Measurements from ENCODE around the gene RECK.
"Not testable (repeated sequence)": the region's sequence is repeated elsewhere in the genome, so short reads cannot be mapped to it uniquely, and the experiment has no call there.

The RECK gene

GRCh38 chr9:36074870-36075532 is 38.3 kb downstream of the RECK start:
- Mint-ChIP-seq H3K27me3 (no peaks in the 10 kb centered on the region), H3K36me3 (ENCODE audit: low read depth) (peaks cover 7% of the 10 kb centered on the region), H3K4me3 (no peak overlapping the region), H3K9me3 (no peaks in the 10 kb centered on the region), H3K27ac (no peak overlapping the region), H3K4me1 (ENCODE audit: low read depth) (no peaks in the 10 kb centered on the region)

DNA sequence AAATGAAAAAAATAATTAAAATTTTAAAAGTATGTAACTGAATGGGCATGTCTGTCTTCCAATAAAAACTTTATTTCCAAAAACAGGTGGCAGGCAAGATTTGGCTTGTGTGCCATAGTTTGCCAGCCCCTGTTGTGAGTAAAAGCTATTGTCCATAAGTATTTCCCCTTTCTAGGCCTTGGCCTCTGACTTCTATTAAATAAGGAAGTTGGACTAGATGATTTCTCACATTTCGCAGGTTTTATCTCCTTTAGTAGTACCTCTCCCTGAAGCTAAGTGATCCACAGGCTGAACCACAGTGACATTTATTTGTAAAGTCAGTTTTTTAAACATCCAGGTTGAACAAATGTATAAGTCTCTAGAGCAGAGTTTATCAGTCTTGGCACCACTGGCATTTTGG is 41.3 kb downstream of the RECK start:
- Mint-ChIP-seq H3K27me3 (no peaks in the 10 kb centered on the region), H3K4me3 (no peak overlapping the region), H3K4me1 (ENCODE audit: low read depth) (no peaks in the 10 kb centered on the region), H3K36me3 (ENCODE audit: low read depth) (peaks cover 7% of the 10 kb centered on the region), H3K27ac (no peak overlapping the region), H3K9me3 (no peaks in the 10 kb centered on the region)

DNA sequence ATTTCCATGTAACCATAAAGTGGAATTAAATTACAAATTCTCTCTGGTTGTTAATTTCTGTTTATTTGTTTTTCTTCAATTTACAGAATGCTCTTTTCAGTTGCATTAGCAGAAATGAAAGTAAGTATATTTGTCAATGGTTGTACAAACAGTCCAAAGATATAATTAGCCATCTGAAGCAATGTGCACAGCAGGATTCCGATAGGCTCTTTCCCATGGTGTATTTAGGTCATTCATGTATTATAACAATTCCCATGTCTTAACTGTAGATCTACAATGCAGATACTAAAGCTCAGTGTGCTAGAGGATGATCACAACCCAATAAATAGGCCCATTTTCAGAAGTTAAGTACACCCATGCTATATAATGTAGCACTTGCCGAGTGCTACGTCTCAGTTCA is 43.8 kb downstream of the RECK start:
- Mint-ChIP-seq H3K36me3 (ENCODE audit: low read depth) (peaks cover 5% of the 10 kb centered on the region), H3K4me1 (ENCODE audit: low read depth) (no peaks in the 10 kb centered on the region), H3K27ac (no peak overlapping the region), H3K4me3 (no peak overlapping the region), H3K27me3 (no peaks in the 10 kb centered on the region), H3K9me3 (no peaks in the 10 kb centered on the region)

DNA sequence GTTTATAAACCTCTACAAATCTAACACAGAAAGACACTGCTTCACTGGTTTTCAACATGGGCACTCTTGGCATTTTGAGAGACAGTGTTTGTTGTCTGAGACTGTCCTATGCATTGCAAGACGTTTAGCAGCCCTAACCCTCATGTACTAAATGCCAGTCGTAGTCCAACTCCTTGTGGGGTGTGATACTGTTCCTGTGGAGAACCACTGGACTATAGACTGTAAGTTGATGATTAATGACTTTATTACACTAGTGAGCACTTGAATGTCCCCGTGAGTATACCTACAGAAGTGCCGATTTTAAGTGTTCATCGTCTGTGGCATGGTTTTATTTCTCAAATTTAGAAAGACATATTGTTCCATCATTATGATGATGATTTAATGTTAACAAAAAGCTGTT is 46.2 kb downstream of the RECK start:
- no peak overlapping the region for H3K4me3 Mint-ChIP-seq

DNA sequence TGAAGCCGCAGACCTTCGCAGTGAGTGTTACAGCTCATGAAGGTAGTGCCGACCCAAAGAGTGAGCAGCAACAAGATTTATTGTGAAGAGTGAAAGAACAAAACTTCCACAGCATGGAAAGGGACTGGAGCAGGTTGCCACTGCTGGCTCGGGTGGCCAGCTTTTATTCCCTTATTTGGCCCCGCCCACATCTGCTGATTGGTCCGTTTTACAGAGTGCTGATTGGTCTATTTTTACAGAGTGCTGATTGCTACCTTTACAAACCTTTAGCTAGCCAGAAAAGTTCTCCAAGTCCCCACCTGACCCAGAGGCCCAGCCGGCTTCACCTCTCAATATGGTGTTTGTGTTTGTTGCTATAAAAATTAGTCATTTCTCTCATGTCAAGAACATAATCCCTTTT is 49.7 kb downstream of the RECK start:
- Mint-ChIP-seq H3K27ac (peak overlapping the region; percentile 49), H3K4me3 (no peak overlapping the region), H3K4me1 (ENCODE audit: low read depth) (peaks cover under 1% of the 10 kb centered on the region), H3K27me3 (no peaks in the 10 kb centered on the region), H3K9me3 (no peaks in the 10 kb centered on the region), H3K36me3 (ENCODE audit: low read depth) (peaks cover 9% of the 10 kb centered on the region)

More for the DNA sequence above, 46.2 kb downstream of the RECK start:
- Mint-ChIP-seq H3K9me3 (no peaks in the 10 kb centered on the region), H3K36me3 (ENCODE audit: low read depth) (peaks cover 9% of the 10 kb centered on the region), H3K27ac (no peak overlapping the region), H3K4me1 (ENCODE audit: low read depth) (no peaks in the 10 kb centered on the region), H3K27me3 (no peaks in the 10 kb centered on the region)

DNA sequence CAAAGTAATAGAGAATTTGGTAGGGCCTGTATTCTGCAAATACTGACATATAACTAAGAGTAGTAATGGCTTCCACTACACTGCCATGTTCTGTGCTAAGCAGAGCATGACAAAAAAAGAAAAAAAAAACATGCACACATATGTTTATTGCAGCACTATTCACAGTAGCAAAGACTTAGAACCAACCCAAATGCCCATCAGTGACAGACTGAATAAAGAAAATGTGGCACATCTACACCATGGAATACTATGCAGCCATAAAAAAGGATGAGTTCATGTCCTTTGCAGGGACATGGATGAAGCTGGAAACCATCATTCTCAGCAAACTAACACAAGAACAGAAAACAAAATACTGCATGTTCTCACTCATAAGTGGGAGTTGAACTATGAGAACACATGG is 50.3 kb downstream of the RECK start:
- peaks cover 14% of the 10 kb centered on the region for H3K36me3 Mint-ChIP-seq (ENCODE audit: low read depth)
- not testable (repeated sequence) for H3K9me3 Mint-ChIP-seq; H3K27ac Mint-ChIP-seq; H3K27me3 Mint-ChIP-seq; H3K4me1 Mint-ChIP-seq (ENCODE audit: low read depth); H3K4me3 Mint-ChIP-seq

- H3K36me3 Mint-ChIP-seq (ENCODE audit: low read depth) = peaks cover 16% of the 10 kb centered on the region
- no peak overlapping the region for H3K27ac Mint-ChIP-seq
- no peak overlapping the region for H3K4me3 Mint-ChIP-seq
- peaks cover 5% of the 10 kb centered on the region for H3K9me3 Mint-ChIP-seq
- no peaks in the 10 kb centered on the region for H3K27me3 Mint-ChIP-seq
- H3K4me1 Mint-ChIP-seq (ENCODE audit: low read depth) = peaks cover 16% of the 10 kb centered on the region
These were observed 51.3 kb downstream of the RECK start for GRCh38 chr9:36088020-36088419.

GRCh38 chr9:36091026-36091953 is 54.6 kb downstream of the RECK start:
- Mint-ChIP-seq H3K9me3 (peaks cover 5% of the 10 kb centered on the region), H3K27me3 (no peaks in the 10 kb centered on the region), H3K4me3 (no peak overlapping the region), H3K36me3 (ENCODE audit: low read depth) (peaks cover 16% of the 10 kb centered on the region), H3K27ac (no peak overlapping the region), H3K4me1 (ENCODE audit: low read depth) (peaks cover 23% of the 10 kb centered on the region)

- H3K4me3 Mint-ChIP-seq = no peak overlapping the region
- peaks cover 5% of the 10 kb centered on the region for H3K9me3 Mint-ChIP-seq
- H3K27me3 Mint-ChIP-seq = no peaks in the 10 kb centered on the region
- peaks cover 23% of the 10 kb centered on the region for H3K4me1 Mint-ChIP-seq (ENCODE audit: low read depth)
- H3K36me3 Mint-ChIP-seq (ENCODE audit: low read depth) = peaks cover 10% of the 10 kb centered on the region
- H3K27ac Mint-ChIP-seq = no peak overlapping the region
These were observed 55.3 kb downstream of the RECK start for GRCh38 chr9:36092014-36092413.

- H3K4me1 Mint-ChIP-seq (ENCODE audit: low read depth) = peaks cover 23% of the 10 kb centered on the region
- no peaks in the 10 kb centered on the region for H3K27me3 Mint-ChIP-seq
- H3K9me3 Mint-ChIP-seq = peaks cover 5% of the 10 kb centered on the region
- H3K4me3 Mint-ChIP-seq = no peak overlapping the region
- peaks cover 7% of the 10 kb centered on the region for H3K36me3 Mint-ChIP-seq (ENCODE audit: low read depth)
- peak overlapping the region; percentile 83 for H3K27ac Mint-ChIP-seq
These were observed 55.9 kb downstream of the RECK start for GRCh38 chr9:36092509-36093215.

- Mint-ChIP-seq H3K36me3 (ENCODE audit: low read depth) (peaks cover 7% of the 10 kb centered on the region), H3K27ac (no peak overlapping the region), H3K4me1 (ENCODE audit: low read depth) (peaks cover 23% of the 10 kb centered on the region), H3K27me3 (no peaks in the 10 kb centered on the region), H3K9me3 (peaks cover 5% of the 10 kb centered on the region), H3K4me3 (no peak overlapping the region)
These were observed 56.7 kb downstream of the RECK start for GRCh38 chr9:36093384-36093783.

DNA sequence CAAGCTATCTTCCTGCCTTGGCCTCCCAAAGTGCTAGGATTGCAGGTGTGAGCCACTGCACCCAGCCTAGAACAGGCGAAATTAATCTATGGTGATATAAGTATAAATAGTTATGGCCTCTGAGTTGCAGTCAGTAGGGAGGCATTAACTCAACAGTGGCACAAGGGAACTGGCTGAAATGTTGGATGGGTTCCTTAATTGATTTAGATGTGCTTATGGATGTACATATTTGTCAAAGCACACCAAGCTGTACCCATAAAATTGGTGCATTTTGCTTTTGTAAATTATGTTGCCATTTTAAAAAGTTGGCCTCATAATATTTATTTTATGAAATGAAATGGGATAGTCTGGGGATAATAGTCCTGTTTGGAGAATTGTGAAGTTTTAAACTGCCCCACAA is 63.0 kb downstream of the RECK start:
- Mint-ChIP-seq H3K27ac (no peak overlapping the region), H3K9me3 (no peaks in the 10 kb centered on the region), H3K4me3 (no peak overlapping the region), H3K4me1 (ENCODE audit: low read depth) (no peaks in the 10 kb centered on the region), H3K36me3 (ENCODE audit: low read depth) (no peaks in the 10 kb centered on the region), H3K27me3 (no peaks in the 10 kb centered on the region)

GRCh38 chr9:36100532-36100931 is 63.8 kb downstream of the RECK start:
- no peaks in the 10 kb centered on the region for H3K36me3 Mint-ChIP-seq (ENCODE audit: low read depth)
- H3K27ac Mint-ChIP-seq = no peak overlapping the region
- H3K27me3 Mint-ChIP-seq = no peaks in the 10 kb centered on the region
- H3K4me1 Mint-ChIP-seq (ENCODE audit: low read depth) = no peaks in the 10 kb centered on the region
- H3K4me3 Mint-ChIP-seq = no peak overlapping the region
- no peaks in the 10 kb centered on the region for H3K9me3 Mint-ChIP-seq

DNA sequence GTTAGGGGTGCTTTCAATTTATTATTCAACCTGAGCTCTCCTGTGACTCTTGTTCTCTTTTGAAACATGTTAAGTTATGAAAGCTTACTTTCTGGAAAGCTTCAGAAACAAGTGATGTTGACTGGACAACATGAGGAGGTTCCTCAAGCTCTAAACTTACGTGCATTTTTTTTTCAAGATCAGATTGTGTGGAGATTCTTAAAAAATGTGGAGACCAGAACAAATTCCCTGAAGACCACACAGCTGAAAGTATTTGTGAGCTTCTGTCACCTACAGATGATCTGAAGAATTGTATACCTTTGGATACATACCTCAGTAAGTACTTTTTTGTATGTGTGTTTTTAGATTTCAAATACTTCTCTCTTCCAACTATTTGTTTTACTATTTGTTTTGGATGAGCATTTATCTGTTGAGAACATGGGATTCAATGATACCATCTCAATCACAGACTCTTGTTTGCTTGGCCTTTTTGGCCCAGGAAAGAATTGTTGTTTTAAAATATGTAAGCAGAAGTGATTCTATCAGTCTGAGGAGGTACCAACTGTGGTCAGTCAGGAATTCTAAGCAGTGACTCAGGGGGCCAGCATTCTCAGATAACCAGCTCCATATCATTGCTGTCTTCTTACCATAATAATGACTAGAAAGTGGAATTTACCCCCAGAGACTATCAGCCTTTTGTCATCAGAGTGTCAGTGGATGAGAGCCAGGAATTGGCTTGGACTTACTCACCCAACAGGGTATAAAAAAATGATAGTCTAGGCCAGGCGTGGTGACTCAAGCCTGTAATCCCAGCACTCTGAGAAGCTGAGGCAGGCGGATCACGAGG is 65.4 kb downstream of the RECK start:
- H3K36me3 Mint-ChIP-seq (ENCODE audit: low read depth) = no peaks in the 10 kb centered on the region
- no peaks in the 10 kb centered on the region for H3K27me3 Mint-ChIP-seq
- no peak overlapping the region for H3K27ac Mint-ChIP-seq
- H3K4me3 Mint-ChIP-seq = no peak overlapping the region
- H3K9me3 Mint-ChIP-seq = no peaks in the 10 kb centered on the region
- H3K4me1 Mint-ChIP-seq (ENCODE audit: low read depth) = no peaks in the 10 kb centered on the region
